SU-DHL-6 (cell line): ENCODE data around the gene MGAT2.
"Not testable (repeated sequence)": the region's sequence is repeated elsewhere in the genome, so short reads cannot be mapped to it uniquely, and the experiment has no call there.

Experiments used
- CTCF ChIP-seq: fragments of 200-600 bp; sonication (generic); IDR thresholded peaks from one replicate; pipeline ENCODE4 v1.5.1; 2017; ENCODE audit warnings: antibody characterized with exemption, mild to moderate bottlenecking, low read length, moderate library complexity; ENCODE audit not compliant: insufficient read depth, poor library complexity, severe bottlenecking
- EZH2phosphoT487 ChIP-seq: fragments of 200-600 bp; sonication (generic), shearing (Covaris generic); conservative IDR thresholded peaks from 2 replicates; pipeline ENCODE4 v1.6.1; 2018; ENCODE audit warnings: mild to moderate bottlenecking, antibody characterized with exemption, low read length, moderate library complexity, mixed read lengths

GRCh38 chr14:49657500-49657899 is 36.9 kb downstream of the MGAT2 start:
- not testable (repeated sequence) for TF ChIP-seq CTCF, EZH2phosphoT487
